GM19238 (cell line): Measurements from ENCODE around the gene NOP53.
"Not testable (repeated sequence)": the region's sequence is repeated elsewhere in the genome, so short reads cannot be mapped to it uniquely, and the experiment has no call there.

Experiments
- DNase-seq: peaks from one replicate; pipeline ENCODE4 v3.0.0; 2011; ENCODE audit warnings: low spot score; ENCODE audit not compliant: insufficient read length

Gene NOP53

GRCh38 chr19:47718415-47719046, 26.8 kb upstream of the NOP53 start:
- DNase-seq = not testable (repeated sequence)

- DNase-seq = no peak
These were observed 26.1 kb upstream of the NOP53 start for GRCh38 chr19:47719047-47719859.

- no peak for DNase-seq
These were observed 24.5 kb upstream of the NOP53 start for GRCh38 chr19:47720669-47721422.

- no peak for DNase-seq
These were observed 21.8 kb upstream of the NOP53 start for GRCh38 chr19:47723581-47723940.

- no peak for DNase-seq
These were observed 19.5 kb upstream of the NOP53 start for GRCh38 chr19:47725759-47726401.

GRCh38 chr19:47726467-47726866, 18.9 kb upstream of the NOP53 start:
- no peak for DNase-seq

- not testable (repeated sequence) for DNase-seq
These were observed 17.1 kb upstream of the NOP53 start for GRCh38 chr19:47728295-47728694.

- DNase-seq = no peak
These were observed 15.9 kb upstream of the NOP53 start for GRCh38 chr19:47729468-47729798.

GRCh38 chr19:47729799-47730520, 15.4 kb upstream of the NOP53 start:
- no peak for DNase-seq

- no peak for DNase-seq
These were observed 14.8 kb upstream of the NOP53 start for GRCh38 chr19:47730521-47730889.

GRCh38 chr19:47730910-47731309, 14.4 kb upstream of the NOP53 start:
- no peak for DNase-seq

- DNase-seq = no peak
These were observed 10.2 kb upstream of the NOP53 start for GRCh38 chr19:47735131-47735530.

GRCh38 chr19:47740866-47741519, 4.4 kb upstream of the NOP53 start:
- no peak for DNase-seq

- DNase-seq = no peak
These were observed 3.7 kb upstream of the NOP53 start for GRCh38 chr19:47741544-47742140.

- no peak for DNase-seq
These were observed 2.7 kb upstream of the NOP53 start for GRCh38 chr19:47742634-47743033.

- DNase-seq = not testable (repeated sequence)
These were observed 783 bp downstream of the NOP53 start for GRCh38 chr19:47746129-47746528.

GRCh38 chr19:47749326-47749725, 4.0 kb downstream of the NOP53 start:
- no peak for DNase-seq

GRCh38 chr19:47750752-47751151, 5.4 kb downstream of the NOP53 start:
- no peak for DNase-seq

- no peak for DNase-seq
These were observed 7.3 kb downstream of the NOP53 start for GRCh38 chr19:47752440-47753211.
